Astrocyte (in vitro differentiated cells and primary cell): ENCODE results near the gene CFAP73. TPM values are rescaled to one million over a fixed set of nuclear protein-coding genes. Genes with fewer than 3 reads are reported as not detected.

ENCODE experiments used
- DNase-seq: peaks from one replicate; pipeline ENCODE4 v3.0.0-alpha.2; 2010; ENCODE audit warnings: low read depth
- FAIRE-seq: peaks from 2 replicates; lab custom pipeline; 2011; peaks lifted over from hg19 to GRCh38; lab: Jason Lieb, UNC
- H2AFZ ChIP-seq: 2 replicates; pipeline ENCODE4 v1.6.0; 2012; ENCODE audit warnings: low read depth, low read length, inconsistent platforms
- H3K27ac ChIP-seq: 2 replicates; pipeline ENCODE4 v1.5.1; 2011; ENCODE audit warnings: low read depth, low read length, inconsistent platforms
- H3K27me3 ChIP-seq: 2 replicates; pipeline ENCODE4 v1.6.0; 2011; ENCODE audit warnings: low read length, inconsistent platforms; ENCODE audit not compliant: insufficient read depth
- H3K36me3 ChIP-seq: 2 replicates; pipeline ENCODE4 v1.5.1; 2011; ENCODE audit warnings: low read length, inconsistent platforms; ENCODE audit not compliant: insufficient read depth
- H3K4me1 ChIP-seq: 2 replicates; pipeline ENCODE4 v1.5.1; 2011; ENCODE audit warnings: low read length, inconsistent platforms; ENCODE audit not compliant: insufficient read depth
- H3K4me2 ChIP-seq: 2 replicates; pipeline ENCODE4 v1.6.0; 2012; ENCODE audit warnings: low read length, inconsistent platforms
- H3K4me3 ChIP-seq: 2 replicates; pipeline ENCODE4 v1.5.1; 2011; ENCODE audit warnings: low read depth, mild to moderate bottlenecking, low read length, inconsistent platforms; ENCODE audit not compliant: insufficient read depth
- H3K79me2 ChIP-seq: 2 replicates; pipeline ENCODE4 v1.6.0; 2012; ENCODE audit warnings: mild to moderate bottlenecking, low read length, inconsistent platforms; ENCODE audit not compliant: insufficient read depth
- H3K9ac ChIP-seq: 2 replicates; pipeline ENCODE4 v1.6.0; 2012; ENCODE audit warnings: mild to moderate bottlenecking, low read length, inconsistent platforms
- H3K9me3 ChIP-seq: 2 replicates; pipeline ENCODE4 v1.5.1; 2012; ENCODE audit warnings: low read depth, mild to moderate bottlenecking, low read length, inconsistent platforms; ENCODE audit not compliant: insufficient read depth
- H4K20me1 ChIP-seq: 2 replicates; pipeline ENCODE4 v1.6.0; 2012; ENCODE audit warnings: low read length, inconsistent platforms; ENCODE audit not compliant: insufficient read depth
- H3K27ac Mint-ChIP-seq: one replicate; pipeline ENCODE4 v1.8.0; 2021; ENCODE audit warnings: mild to moderate bottlenecking, mixed read lengths; ENCODE audit not compliant: unreplicated experiment
- H3K27me3 Mint-ChIP-seq: one replicate; pipeline ENCODE4 v1.8.0; 2021; ENCODE audit warnings: low read depth, mixed read lengths; ENCODE audit not compliant: unreplicated experiment
- H3K36me3 Mint-ChIP-seq: one replicate; pipeline ENCODE4 v1.8.0; 2021; ENCODE audit warnings: low read depth, mixed read lengths; ENCODE audit not compliant: unreplicated experiment
- H3K4me1 Mint-ChIP-seq: one replicate; pipeline ENCODE4 v1.8.0; 2021; ENCODE audit warnings: low read depth, mixed read lengths; ENCODE audit not compliant: unreplicated experiment
- H3K4me3 Mint-ChIP-seq: one replicate; pipeline ENCODE4 v1.8.0; 2021; ENCODE audit warnings: mild to moderate bottlenecking, moderate library complexity, mixed read lengths; ENCODE audit not compliant: unreplicated experiment
- H3K9me3 Mint-ChIP-seq: one replicate; pipeline ENCODE4 v1.8.0; 2021; ENCODE audit warnings: mild to moderate bottlenecking, mixed read lengths; ENCODE audit not compliant: unreplicated experiment
- CTCF ChIP-seq: IDR thresholded peaks from 2 replicates; pipeline ENCODE4 v1.5.1; 2011; ENCODE audit warnings: low read depth, mild to moderate bottlenecking, inconsistent platforms, low read length, moderate library complexity; ENCODE audit not compliant: insufficient read depth
- EZH2 ChIP-seq: IDR thresholded peaks from 2 replicates; pipeline ENCODE4 v1.6.1; 2012; ENCODE audit warnings: mild to moderate bottlenecking, low read length, inconsistent platforms; ENCODE audit not compliant: insufficient read depth
- total RNA-seq: library from RNA; stranded (reverse); gene quantifications from 2 replicates; pipeline ENCODE4 v1.2.1, GENCODE V29; 2021

Gene CFAP73
- total RNA-seq, 1 donor from 2014 or later: not detected

DNA sequence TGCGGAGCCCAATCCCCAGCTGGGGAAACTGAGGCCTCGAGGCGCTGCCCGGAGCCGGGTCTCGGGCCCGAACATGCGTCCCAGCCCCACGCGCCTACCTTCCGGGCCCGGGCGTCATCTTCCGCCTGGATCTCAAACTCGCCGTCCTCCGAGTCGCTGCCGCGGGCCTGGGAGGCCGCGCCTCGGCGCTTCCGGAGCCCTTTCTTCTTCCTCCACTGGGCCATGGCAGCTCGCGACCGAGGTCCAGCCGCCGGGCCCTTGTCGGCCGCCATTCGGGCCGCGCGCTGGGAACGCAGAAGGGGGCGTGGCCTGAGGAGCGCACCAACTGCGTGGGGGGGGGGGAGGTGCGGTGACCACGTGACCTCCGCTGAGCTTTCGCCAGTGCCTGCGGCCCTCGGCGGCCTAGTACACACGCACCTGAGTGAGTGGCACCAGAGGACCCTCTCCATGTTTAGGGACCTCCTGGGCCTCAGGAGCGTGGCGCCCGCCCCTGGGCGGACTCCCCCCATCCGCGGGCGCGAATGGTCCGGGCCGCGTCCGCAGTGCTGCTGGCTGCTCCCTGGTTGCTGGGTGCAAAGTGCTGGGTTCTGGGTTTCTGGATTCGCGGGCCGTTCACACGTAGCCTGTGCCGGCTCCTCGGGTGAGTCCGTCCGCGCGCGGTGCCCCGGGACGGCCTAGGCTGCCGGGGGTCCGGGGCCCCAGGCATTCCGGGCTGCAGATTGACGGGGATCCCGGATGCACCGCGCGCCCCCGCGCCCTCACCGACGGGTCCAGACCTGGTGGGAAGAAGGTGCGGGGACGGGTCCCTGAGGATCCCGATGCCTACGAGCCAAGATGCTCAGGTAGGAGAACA is 35.9 kb downstream of the CFAP73 start, which contains the start of the genes DDX54 and RITA1:
Gene DDX54, minus strand, starts transcription at position 299 of the 853 bp plus-strand sequence. Its CDS starts 27 bp downstream, at position 272.
Gene RITA1, plus strand, starts transcription at position 542 of the 853 bp plus-strand sequence. CDS start 1,026 bp downstream, outside the sequence.
- Mint-ChIP-seq H3K27ac (peak within 1 kb of the TSS; percentile 95), H3K27me3 (no peaks in the 10 kb centered on the region), H3K4me3 (peak within 1 kb of the TSS; percentile 91), H3K36me3 (peaks cover 7% of the 10 kb centered on the region), H3K4me1 (peaks cover 6% of the 10 kb centered on the region), H3K9me3 (no peaks in the 10 kb centered on the region)
- peaks cover 7% of the 10 kb centered on the region for H3K36me3 ChIP-seq
- peak; percentile 57 for DNase-seq
- H4K20me1 ChIP-seq: peaks cover 19% of the 10 kb centered on the region
- H3K27me3 ChIP-seq: no peaks in the 10 kb centered on the region
- H3K9ac ChIP-seq: peak within 1 kb of the TSS; percentile 98
- FAIRE-seq: no peak
- H3K4me3 ChIP-seq: peak within 1 kb of the TSS; percentile 86
- H3K79me2 ChIP-seq: peaks cover 73% of the 10 kb centered on the region
- no peak for TF ChIP-seq EZH2
- no peak for TF ChIP-seq CTCF
- no peaks in the 10 kb centered on the region for H3K9me3 ChIP-seq
- H3K4me2 ChIP-seq: peak within 1 kb of the TSS; percentile 85
- peaks cover 6% of the 10 kb centered on the region for H3K4me1 ChIP-seq
- peak within 1 kb of the TSS; percentile 97 for H3K27ac ChIP-seq
- peak within 1 kb of the TSS; percentile 92 for H2AFZ ChIP-seq

- Histone ChIP-seq H3K27ac (peak overlapping the region; percentile 97), H3K79me2 (peaks cover 67% of the 10 kb centered on the region), H3K4me3 (peak overlapping the region; percentile 86), H2AFZ (peak overlapping the region; percentile 92), H3K36me3 (peaks cover 3% of the 10 kb centered on the region), H3K27me3 (no peaks in the 10 kb centered on the region), H3K4me2 (peak overlapping the region; percentile 85), H3K4me1 (peaks cover 6% of the 10 kb centered on the region), H4K20me1 (peaks cover 13% of the 10 kb centered on the region), H3K9ac (peak overlapping the region; percentile 98), H3K9me3 (no peaks in the 10 kb centered on the region)
- FAIRE-seq (no peak), DNase-seq (no peak)
- H3K27ac Mint-ChIP-seq: peak overlapping the region; percentile 29
- H3K27me3 Mint-ChIP-seq: no peaks in the 10 kb centered on the region
- H3K36me3 Mint-ChIP-seq: peaks cover 12% of the 10 kb centered on the region
- peak overlapping the region; percentile 91 for H3K4me3 Mint-ChIP-seq
- no peaks in the 10 kb centered on the region for H3K9me3 Mint-ChIP-seq
- peaks cover 6% of the 10 kb centered on the region for H3K4me1 Mint-ChIP-seq
- no peak for TF ChIP-seq EZH2
Observed at GRCh38 chr12:113186033-113186365, 36.5 kb downstream of the CFAP73 start.

GRCh38 chr12:113186666-113187325 is 37.3 kb downstream of the CFAP73 start:
- peaks cover 6% of the 10 kb centered on the region for H3K4me1 Mint-ChIP-seq
- TF ChIP-seq CTCF (no peak), EZH2 (no peak)
- Histone ChIP-seq H2AFZ (no peak overlapping the region), H3K9me3 (no peaks in the 10 kb centered on the region), H3K4me1 (peaks cover 6% of the 10 kb centered on the region), H4K20me1 (peaks cover 6% of the 10 kb centered on the region), H3K4me2 (peak overlapping the region; percentile 85), H3K27me3 (no peaks in the 10 kb centered on the region), H3K79me2 (peaks cover 59% of the 10 kb centered on the region), H3K27ac (no peak overlapping the region), H3K4me3 (peak overlapping the region; percentile 86), H3K9ac (peak overlapping the region; percentile 98), H3K36me3 (peaks cover 3% of the 10 kb centered on the region)
- peak overlapping the region; percentile 29 for H3K27ac Mint-ChIP-seq
- H3K4me3 Mint-ChIP-seq: peak overlapping the region; percentile 91
- H3K36me3 Mint-ChIP-seq: peaks cover 12% of the 10 kb centered on the region
- DNase-seq (no peak), FAIRE-seq (no peak)
- H3K9me3 Mint-ChIP-seq: no peaks in the 10 kb centered on the region
- no peaks in the 10 kb centered on the region for H3K27me3 Mint-ChIP-seq
